Activated T-helper 2 cell treated with anti-CD3 and anti-CD28 coated beads, Interferon-gamma antibody, Interleukin-2, Interleukin-4, amounts not matched to agents 10 μg/mL and 5 μg/mL and 100 μg/mL, durations not matched to agents 14 hours and 24 hours and 36 hours (primary cell): ENCODE measurements around the gene PPIL1. TPM values are rescaled to one million over a fixed set of nuclear protein-coding genes. Genes with fewer than 3 reads are reported as not detected.

Experiments used
- DNase-seq: peaks from one replicate; pipeline ENCODE4 v3.0.0; 2021; ENCODE audit warnings: low spot score
- H3K27ac Mint-ChIP-seq: one replicate; pipeline ENCODE4 v1.8.0; 2021; ENCODE audit warnings: mixed read lengths
- H3K27me3 Mint-ChIP-seq: one replicate; pipeline ENCODE4 v1.8.0; 2021; ENCODE audit warnings: low read depth, mixed read lengths
- H3K36me3 Mint-ChIP-seq: one replicate; pipeline ENCODE4 v1.8.0; 2021; ENCODE audit warnings: low read depth, mixed read lengths
- H3K4me1 Mint-ChIP-seq: one replicate; pipeline ENCODE4 v1.8.0; 2021; ENCODE audit warnings: low read depth, mixed read lengths
- H3K4me3 Mint-ChIP-seq: one replicate; pipeline ENCODE4 v1.8.0; 2021; ENCODE audit warnings: low read depth, mild to moderate bottlenecking, moderate library complexity, mixed read lengths
- H3K9me3 Mint-ChIP-seq: one replicate; pipeline ENCODE4 v1.8.0; 2021; ENCODE audit warnings: mixed read lengths
- intact Hi-C: fragments of 100-400 bp; cut with micrococcal nuclease; formaldehyde crosslinking; loops from one replicate; pipeline ENCODE4 v1.15.1; 2023
- total RNA-seq: library from RNA; stranded (reverse); gene quantifications from 2 replicates; pipeline ENCODE4 v1.2.3, GENCODE V29; 2022

Gene PPIL1
- total RNA-seq, 1 donor from 2014 or later, result 54.8 TPM

GRCh38 chr6:36834576-36835341 is 39.8 kb downstream of the PPIL1 start:
- no peaks in the 10 kb centered on the region for H3K36me3 Mint-ChIP-seq

GRCh38 chr6:36833182-36833789 is 41.3 kb downstream of the PPIL1 start:
- H3K4me3 Mint-ChIP-seq, result no peak overlapping the region
- H3K27ac Mint-ChIP-seq, result no peak overlapping the region
- H3K27me3 Mint-ChIP-seq, result peaks cover 20% of the 10 kb centered on the region

More at GRCh38 chr6:36834576-36835341, 39.8 kb downstream of the PPIL1 start:
- Mint-ChIP-seq H3K9me3 (no peaks in the 10 kb centered on the region), H3K4me1 (peaks cover 3% of the 10 kb centered on the region), H3K27ac (no peak overlapping the region), H3K4me3 (no peak overlapping the region), H3K27me3 (peaks cover 27% of the 10 kb centered on the region)
- DNase-seq, result no peak
- intact Hi-C loops, result no loop called here

GRCh38 chr6:36832313-36832712 is 42.3 kb downstream of the PPIL1 start:
- Mint-ChIP-seq H3K27me3 (peaks cover 12% of the 10 kb centered on the region), H3K4me3 (no peak overlapping the region), H3K36me3 (no peaks in the 10 kb centered on the region), H3K4me1 (peaks cover 7% of the 10 kb centered on the region), H3K9me3 (no peaks in the 10 kb centered on the region), H3K27ac (no peak overlapping the region)
- intact Hi-C loops, result no loop called here
- no peak for DNase-seq

More at GRCh38 chr6:36833182-36833789, 41.3 kb downstream of the PPIL1 start:
- intact Hi-C loops, result no loop called here
- no peak for DNase-seq
- H3K36me3 Mint-ChIP-seq, result no peaks in the 10 kb centered on the region
- H3K9me3 Mint-ChIP-seq, result no peaks in the 10 kb centered on the region
- no peaks in the 10 kb centered on the region for H3K4me1 Mint-ChIP-seq

- no peak overlapping the region for H3K4me3 Mint-ChIP-seq
- no peak overlapping the region for H3K27ac Mint-ChIP-seq
- no peak for DNase-seq
- H3K9me3 Mint-ChIP-seq, result no peaks in the 10 kb centered on the region
- intact Hi-C loops, result no loop called here
- H3K4me1 Mint-ChIP-seq, result peaks cover 7% of the 10 kb centered on the region
- H3K36me3 Mint-ChIP-seq, result no peaks in the 10 kb centered on the region
- peaks cover 6% of the 10 kb centered on the region for H3K27me3 Mint-ChIP-seq
These were observed 44.0 kb downstream of the PPIL1 start for GRCh38 chr6:36830577-36830976.

GRCh38 chr6:36829919-36830544 is 44.6 kb downstream of the PPIL1 start:
- H3K36me3 Mint-ChIP-seq, result no peaks in the 10 kb centered on the region
- intact Hi-C loops, result no loop called here
- no peak overlapping the region for H3K4me3 Mint-ChIP-seq

GRCh38 chr6:36827261-36828079 is 47.1 kb downstream of the PPIL1 start:
- no peaks in the 10 kb centered on the region for H3K36me3 Mint-ChIP-seq

More at GRCh38 chr6:36829919-36830544, 44.6 kb downstream of the PPIL1 start:
- Mint-ChIP-seq H3K27ac (no peak overlapping the region), H3K27me3 (peaks cover 4% of the 10 kb centered on the region), H3K9me3 (no peaks in the 10 kb centered on the region), H3K4me1 (peaks cover 7% of the 10 kb centered on the region)
- DNase-seq, result no peak

GRCh38 chr6:36826520-36827227 is 47.9 kb downstream of the PPIL1 start:
- DNase-seq, result no peak
- H3K4me1 Mint-ChIP-seq, result peaks cover 7% of the 10 kb centered on the region
- no peak overlapping the region for H3K27ac Mint-ChIP-seq
- no peaks in the 10 kb centered on the region for H3K9me3 Mint-ChIP-seq
- intact Hi-C loops, result no loop called here
- peaks cover 4% of the 10 kb centered on the region for H3K27me3 Mint-ChIP-seq
- no peaks in the 10 kb centered on the region for H3K36me3 Mint-ChIP-seq
- no peak overlapping the region for H3K4me3 Mint-ChIP-seq

More at GRCh38 chr6:36827261-36828079, 47.1 kb downstream of the PPIL1 start:
- H3K27me3 Mint-ChIP-seq, result peaks cover 4% of the 10 kb centered on the region
- no peaks in the 10 kb centered on the region for H3K9me3 Mint-ChIP-seq
- no peak overlapping the region for H3K4me3 Mint-ChIP-seq
- no peak for DNase-seq
- H3K4me1 Mint-ChIP-seq, result peaks cover 7% of the 10 kb centered on the region
- intact Hi-C loops, result no loop called here
- no peak overlapping the region for H3K27ac Mint-ChIP-seq

GRCh38 chr6:36825994-36826393 is 48.6 kb downstream of the PPIL1 start:
- Mint-ChIP-seq H3K36me3 (no peaks in the 10 kb centered on the region), H3K4me3 (no peak overlapping the region), H3K9me3 (no peaks in the 10 kb centered on the region), H3K27ac (no peak overlapping the region), H3K4me1 (peaks cover 7% of the 10 kb centered on the region), H3K27me3 (peaks cover 4% of the 10 kb centered on the region)
- intact Hi-C loops, result no loop called here
- DNase-seq, result no peak

GRCh38 chr6:36825452-36825851 is 49.2 kb downstream of the PPIL1 start:
- Mint-ChIP-seq H3K9me3 (no peaks in the 10 kb centered on the region), H3K27me3 (peaks cover 2% of the 10 kb centered on the region), H3K4me1 (peaks cover 7% of the 10 kb centered on the region), H3K4me3 (no peak overlapping the region), H3K36me3 (no peaks in the 10 kb centered on the region), H3K27ac (no peak overlapping the region)
- DNase-seq, result no peak
- intact Hi-C loops, result no loop called here

- Mint-ChIP-seq H3K4me3 (no peak overlapping the region), H3K36me3 (no peaks in the 10 kb centered on the region), H3K4me1 (peaks cover 7% of the 10 kb centered on the region), H3K9me3 (no peaks in the 10 kb centered on the region), H3K27ac (no peak overlapping the region), H3K27me3 (peaks cover 2% of the 10 kb centered on the region)
- DNase-seq, result no peak
- intact Hi-C loops, result no loop called here
These were observed 50.4 kb downstream of the PPIL1 start for GRCh38 chr6:36824253-36824652.

- no peak for DNase-seq
- intact Hi-C loops, result no loop called here
- Mint-ChIP-seq H3K27me3 (peaks cover 2% of the 10 kb centered on the region), H3K9me3 (no peaks in the 10 kb centered on the region), H3K4me3 (no peak overlapping the region), H3K4me1 (peaks cover 7% of the 10 kb centered on the region), H3K27ac (no peak overlapping the region), H3K36me3 (no peaks in the 10 kb centered on the region)
These were observed 51.0 kb downstream of the PPIL1 start for GRCh38 chr6:36823421-36824096.
